A673 (cell line): ENCODE measurements around the gene IGF1R. TPM values are rescaled to one million over a fixed set of nuclear protein-coding genes. Genes with fewer than 3 reads are reported as not detected.

Experiments used
- BruUV-seq: library from RNA; stranded (reverse); fragments of 400-500 nt; replicated peaks from 2 replicates; lab custom pipeline; 2021; lab: Mats Ljungman, UMichigan
- CTCF ChIA-PET: fragments of 300-600 bp; sonication (Branson Sonifier 250); formaldehyde crosslinking; loops from one replicate; lab custom pipeline; 2022; ENCODE audit warnings: antibody characterized with exemption; lab: Charles Lee
- POLR2A ChIA-PET: fragments of 300-600 bp; sonication (Branson Sonifier 250); formaldehyde crosslinking; loops from one replicate; lab custom pipeline; 2022; ENCODE audit warnings: antibody characterized with exemption; ENCODE audit not compliant: low non-redundant PET; lab: Charles Lee
- DNase-seq: peaks from one replicate; pipeline ENCODE4 v3.0.0-alpha.2; 2015; ENCODE audit warnings: low spot score
- H3K27ac ChIP-seq: fragments of 200-600 bp; sonication (generic); 2 replicates; pipeline ENCODE4 v1.5.1; 2016; ENCODE audit warnings: mixed run types, low read depth, mild to moderate bottlenecking, mixed read lengths, antibody characterized with exemption, low read length; ENCODE audit not compliant: poor library complexity, severe bottlenecking
- H3K27me3 ChIP-seq: fragments of 200-600 bp; sonication (generic); replicated peaks from 2 replicates; pipeline ENCODE4 v1.6.1; 2017; ENCODE audit warnings: mixed run types, low read depth, mild to moderate bottlenecking, mixed read lengths, antibody characterized with exemption, low read length; ENCODE audit not compliant: insufficient read depth, poor library complexity
- H3K36me3 ChIP-seq: fragments of 200-600 bp; sonication (generic); 2 replicates; pipeline ENCODE4 v1.6.1; 2016; ENCODE audit warnings: mixed run types, mild to moderate bottlenecking, mixed read lengths, antibody characterized with exemption, low read length; ENCODE audit not compliant: insufficient read depth, poor library complexity, severe bottlenecking
- H3K4me1 ChIP-seq: fragments of 200-600 bp; sonication (generic); 2 replicates; pipeline ENCODE4 v1.6.1; 2017; ENCODE audit warnings: mixed run types, mild to moderate bottlenecking, mixed read lengths, antibody characterized with exemption, low read length; ENCODE audit not compliant: insufficient read depth, poor library complexity, severe bottlenecking
- H3K4me3 ChIP-seq: fragments of 200-600 bp; sonication (generic); 2 replicates; pipeline ENCODE4 v1.5.1; 2016; ENCODE audit warnings: low read depth, mixed run types, mild to moderate bottlenecking, mixed read lengths, low read length; ENCODE audit not compliant: poor library complexity, severe bottlenecking
- H3K9me3 ChIP-seq: fragments of 200-600 bp; sonication (generic); 2 replicates; pipeline ENCODE4 v1.6.1; 2016; ENCODE audit warnings: mixed run types, low read depth, mild to moderate bottlenecking, mixed read lengths, antibody characterized with exemption, low read length; ENCODE audit not compliant: poor library complexity, severe bottlenecking
- CTCF ChIP-seq: fragments of 300-800, 200-600 bp; sonication (generic); conservative IDR thresholded peaks from 2 replicates; pipeline ENCODE4 v1.5.1; 2017; ENCODE audit warnings: low read depth, mild to moderate bottlenecking, antibody characterized with exemption, low read length, moderate library complexity, mixed read lengths
- EZH2 ChIP-seq: fragments of 200-600 bp; sonication (generic); IDR thresholded peaks from 2 replicates; pipeline ENCODE4 v1.6.1; 2017; ENCODE audit warnings: borderline replicate concordance, low read depth, mild to moderate bottlenecking, mixed read lengths, antibody characterized with exemption, low read length; ENCODE audit not compliant: poor library complexity, severe bottlenecking
- intact Hi-C: fragments of 100-400 bp; cut with micrococcal nuclease; formaldehyde crosslinking; loops from one replicate; pipeline ENCODE4 v1.10.0; 2022; ENCODE audit not compliant: unreplicated experiment
- total RNA-seq: library from RNA; stranded (reverse); gene quantifications from 2 replicates; pipeline ENCODE4 v1.2.3, GENCODE V29; 2021

The IGF1R gene
- total RNA-seq, 1 experiment from 2014 or later: 34.9 TPM

GRCh38 chr15:98706387-98706786, 58.0 kb downstream of the IGF1R start:
- Histone ChIP-seq H3K27me3 (no peaks in the 10 kb centered on the region), H3K4me1 (no peaks in the 10 kb centered on the region), H3K4me3 (no peak overlapping the region), H3K36me3 (no peaks in the 10 kb centered on the region), H3K9me3 (no peaks in the 10 kb centered on the region), H3K27ac (no peak overlapping the region)
- ChIA-PET CTCF (no interaction called here), POLR2A (no interaction called here)
- no peak for DNase-seq
- TF ChIP-seq EZH2 (no peak), CTCF (no peak)
- no TSS peak for BruUV-seq
- intact Hi-C loops: no loop called here

- CTCF ChIA-PET: no interaction called here
- DNase-seq: no peak
- BruUV-seq: no TSS peak
- intact Hi-C loops: no loop called here
- Histone ChIP-seq H3K27me3 (no peaks in the 10 kb centered on the region), H3K27ac (no peak overlapping the region), H3K36me3 (no peaks in the 10 kb centered on the region), H3K4me1 (no peaks in the 10 kb centered on the region), H3K4me3 (no peak overlapping the region), H3K9me3 (no peaks in the 10 kb centered on the region)
- POLR2A ChIA-PET: no interaction called here
- TF ChIP-seq EZH2 (no peak), CTCF (no peak)
Observed at GRCh38 chr15:98706986-98707385, 58.6 kb downstream of the IGF1R start.

GRCh38 chr15:98708037-98708590, 59.8 kb downstream of the IGF1R start:
- intact Hi-C loops: no loop called here
- ChIA-PET CTCF (no interaction called here), POLR2A (no interaction called here)
- H3K27me3 ChIP-seq: no peaks in the 10 kb centered on the region
- H3K36me3 ChIP-seq: no peaks in the 10 kb centered on the region
- DNase-seq: no peak
- no peak overlapping the region for H3K27ac ChIP-seq
- H3K9me3 ChIP-seq: no peaks in the 10 kb centered on the region
- BruUV-seq: no TSS peak
- no peaks in the 10 kb centered on the region for H3K4me1 ChIP-seq
- TF ChIP-seq EZH2 (no peak), CTCF (no peak)
- H3K4me3 ChIP-seq: no peak overlapping the region
